GM18858 (cell line): ENCODE data around the gene LTA.
A peak's percentile ranks its signal among the peaks of the same experiment; 100 is the strongest.
"Not testable (repeated sequence)": the region's sequence is repeated elsewhere in the genome, so short reads cannot be mapped to it uniquely, and the experiment has no call there.

Experiments
- ATAC-seq: cut with Tn5 transposase; IDR thresholded peaks from one replicate; pipeline ENCODE4 v1.9.1; 2021; ENCODE audit not compliant: unreplicated experiment

LTA gene

GRCh38 chr6:31541658-31542521 lies 30.2 kb upstream of the LTA start, which contains the start of gene DDX39B:
Gene DDX39B (minus strand): TSS chr6:31542003. CDS start chr6:31540532, 1,471 bp downstream.
- ATAC-seq, result no peak

GRCh38 chr6:31543639-31544038 lies 28.4 kb upstream of the LTA start:
- no peak for ATAC-seq

- no peak for ATAC-seq
Observed at GRCh38 chr6:31544676-31545075, 27.4 kb upstream of the LTA start.

- no peak for ATAC-seq
Observed at GRCh38 chr6:31545291-31545690, 26.8 kb upstream of the LTA start.

- peak; percentile 39 for ATAC-seq
Observed at GRCh38 chr6:31546339-31546957, 25.6 kb upstream of the LTA start, which contains the start of gene ATP6V1G2. Gene ATP6V1G2 (minus strand): TSS chr6:31546608. CDS start chr6:31546559, 49 bp downstream.

GRCh38 chr6:31546958-31547726 lies 24.9 kb upstream of the LTA start, which contains the start of gene NFKBIL1:
Gene NFKBIL1 (plus strand): TSS chr6:31547608. CDS start chr6:31547695, 87 bp downstream.
- no peak for ATAC-seq

GRCh38 chr6:31547727-31548543 lies 24.2 kb upstream of the LTA start:
- no peak for ATAC-seq

- no peak for ATAC-seq
Observed at GRCh38 chr6:31548544-31548873, 23.6 kb upstream of the LTA start.

- ATAC-seq, result not testable (repeated sequence)
Observed at GRCh38 chr6:31551371-31551770, 20.7 kb upstream of the LTA start.

GRCh38 chr6:31556307-31556706 lies 15.8 kb upstream of the LTA start:
- ATAC-seq, result no peak

GRCh38 chr6:31557443-31558317 lies 14.4 kb upstream of the LTA start:
- ATAC-seq, result no peak

GRCh38 chr6:31558318-31558625 lies 13.8 kb upstream of the LTA start:
- no peak for ATAC-seq

- ATAC-seq, result no peak
Observed at GRCh38 chr6:31558631-31559500, 13.2 kb upstream of the LTA start.

- no peak for ATAC-seq
Observed at GRCh38 chr6:31559606-31559957, 12.5 kb upstream of the LTA start.

GRCh38 chr6:31559958-31560696 lies 12.0 kb upstream of the LTA start:
- ATAC-seq, result peak; percentile 52

GRCh38 chr6:31560697-31561058 lies 11.4 kb upstream of the LTA start:
- ATAC-seq, result no peak

- no peak for ATAC-seq
Observed at GRCh38 chr6:31567531-31568370, 4.3 kb upstream of the LTA start.
